Spleen (tissue), 7 donors: Measurements from ENCODE around the gene CCDC12.

Experiments
- POLR2A ChIP-seq, 3 donors: fragments of 450-650 bp; IDR thresholded peaks; one replicate each; pipeline ENCODE4 v1.5.1; 2017; ENCODE audit warnings: antibody characterized with exemption in 3 of 3, mild to moderate bottlenecking in 1 of 3
- POLR2AphosphoS5 ChIP-seq, 3 donors: sonication (generic); formaldehyde crosslinking; IDR thresholded peaks; one replicate each; pipeline ENCODE4 v1.5.1; 2017; ENCODE audit warnings: antibody characterized with exemption in 3 of 3
- TF ChIP-seq, protein P1 (sequence below), 11 experiments: fragments of 200-600 bp in 7 of 11; fragments of 450-650 bp in 4 of 11; sonication (generic) in 4 of 11; IDR thresholded peaks in 8 of 11; conservative IDR thresholded peaks in 3 of 11; 1 replicate in 7 of 11; 2 replicates in 4 of 11; pipeline versions ENCODE4 v1.4.0 to v1.8.0; 2016 to 2021; ENCODE audit warnings: antibody characterized with exemption in 11 of 11, inconsistent platforms in 4 of 11, mild to moderate bottlenecking in 1 of 11
- donor health status: DM: no; HTN: no; CAD: no; lungs with moderate emphysema.
- donor health status: DM: no; HTN: no; CAD: no.
- donor health status: DM: no; HTN: no; CAD: no.

DNA sequence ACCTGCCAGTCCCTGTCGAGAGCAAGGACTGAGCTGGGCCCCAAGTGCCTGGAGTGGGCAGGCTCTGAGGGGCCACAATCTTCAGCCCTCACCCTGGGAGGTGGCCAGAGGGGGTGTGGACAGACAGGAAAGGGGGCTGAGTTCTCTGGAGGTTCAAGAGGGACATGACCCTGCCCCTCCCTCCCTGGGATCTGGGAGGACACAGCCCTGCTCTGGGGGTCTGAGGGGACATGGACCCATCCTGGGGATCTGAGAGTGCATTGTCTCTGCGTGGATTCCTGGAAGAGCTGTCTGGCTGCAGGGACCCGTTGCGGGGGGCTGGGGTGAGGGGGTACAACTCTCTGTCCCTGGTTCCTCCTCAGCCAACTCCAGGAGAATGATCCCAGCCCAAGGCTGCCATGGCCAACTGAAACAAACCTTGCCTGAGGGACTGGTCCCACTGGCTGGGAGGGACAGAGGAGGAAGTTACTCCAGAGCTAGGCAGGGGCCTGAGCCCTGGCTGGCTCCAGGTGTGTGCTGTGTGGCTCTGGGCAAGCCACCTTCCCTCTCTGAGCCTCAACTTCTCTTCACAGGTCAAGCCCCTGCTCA lies 70.0 kb downstream of the CCDC12 start:
- TF ChIP-seq, protein P1, sequence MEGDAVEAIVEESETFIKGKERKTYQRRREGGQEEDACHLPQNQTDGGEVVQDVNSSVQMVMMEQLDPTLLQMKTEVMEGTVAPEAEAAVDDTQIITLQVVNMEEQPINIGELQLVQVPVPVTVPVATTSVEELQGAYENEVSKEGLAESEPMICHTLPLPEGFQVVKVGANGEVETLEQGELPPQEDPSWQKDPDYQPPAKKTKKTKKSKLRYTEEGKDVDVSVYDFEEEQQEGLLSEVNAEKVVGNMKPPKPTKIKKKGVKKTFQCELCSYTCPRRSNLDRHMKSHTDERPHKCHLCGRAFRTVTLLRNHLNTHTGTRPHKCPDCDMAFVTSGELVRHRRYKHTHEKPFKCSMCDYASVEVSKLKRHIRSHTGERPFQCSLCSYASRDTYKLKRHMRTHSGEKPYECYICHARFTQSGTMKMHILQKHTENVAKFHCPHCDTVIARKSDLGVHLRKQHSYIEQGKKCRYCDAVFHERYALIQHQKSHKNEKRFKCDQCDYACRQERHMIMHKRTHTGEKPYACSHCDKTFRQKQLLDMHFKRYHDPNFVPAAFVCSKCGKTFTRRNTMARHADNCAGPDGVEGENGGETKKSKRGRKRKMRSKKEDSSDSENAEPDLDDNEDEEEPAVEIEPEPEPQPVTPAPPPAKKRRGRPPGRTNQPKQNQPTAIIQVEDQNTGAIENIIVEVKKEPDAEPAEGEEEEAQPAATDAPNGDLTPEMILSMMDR (IDR thresholded peaks at IDR 0.05 in 8 of 11, conservative IDR thresholded peaks at IDR 0.05 in 3 of 11): no peak
- TF ChIP-seq POLR2AphosphoS5 (IDR thresholded peaks at IDR 0.05) (peak in 1 of 3 donors; percentile 16), POLR2A (IDR thresholded peaks at IDR 0.05) (no peak)
